ENCODE data around the gene RANBP2.
"Not testable (repeated sequence)": the region's sequence is repeated elsewhere in the genome, so short reads cannot be mapped to it uniquely, and the experiment has no call there.

The RANBP2 gene

GRCh38 chr2:108719149-108720044, at the start of gene RANBP2:
Gene RANBP2, plus strand, starts transcription at chr2:108719482. Its CDS starts 125 bp downstream, at chr2:108719607.
- DNase-seq, result peak; percentile 96

- not testable (repeated sequence) for DNase-seq
Observed at GRCh38 chr2:108670282-108670681, 49.0 kb upstream of the RANBP2 start.

GRCh38 chr2:108672200-108672805, 47.0 kb upstream of the RANBP2 start:
- DNase-seq, result not testable (repeated sequence)

DNA sequence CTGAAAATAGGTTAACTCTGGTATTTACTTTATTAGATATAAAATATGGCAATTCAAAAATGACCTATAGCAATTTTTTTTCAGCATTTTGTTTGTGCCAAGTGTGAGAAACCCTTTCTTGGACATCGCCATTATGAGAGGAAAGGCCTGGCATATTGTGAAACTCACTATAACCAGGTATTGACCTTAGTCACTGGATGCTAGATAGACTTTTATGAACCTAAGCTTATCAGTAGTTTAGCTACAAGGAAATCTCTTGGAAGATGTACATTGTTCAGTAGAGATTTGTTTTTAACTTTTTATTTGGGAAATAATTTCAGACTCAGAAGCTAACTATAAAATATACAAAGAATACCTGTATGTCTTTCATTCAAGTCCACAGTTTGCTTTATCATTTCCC, 42.8 kb upstream of the RANBP2 start:
- DNase-seq, result not testable (repeated sequence)

GRCh38 chr2:108677239-108677744, 42.0 kb upstream of the RANBP2 start:
- not testable (repeated sequence) for DNase-seq

DNA sequence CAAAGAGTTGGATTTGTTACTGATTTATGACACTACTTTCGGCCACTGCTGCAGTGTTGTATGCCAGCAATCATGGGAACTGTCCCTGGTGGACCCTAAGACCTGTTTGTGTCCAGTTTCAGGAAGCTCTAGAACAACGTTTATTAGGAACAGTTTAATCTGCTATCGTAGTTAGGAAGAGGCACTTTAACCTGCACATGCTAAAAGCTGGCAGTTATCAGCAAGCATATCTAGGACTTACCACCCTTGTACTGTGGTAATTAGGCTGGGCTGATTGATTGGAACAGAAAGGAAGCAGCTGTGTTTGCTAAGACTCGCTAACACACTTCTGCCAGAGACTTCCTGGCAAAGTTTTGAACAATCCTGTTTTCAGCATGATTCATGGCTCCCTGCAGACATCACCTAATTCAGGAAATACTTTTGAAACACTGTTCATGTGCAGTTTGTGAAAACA, 41.1 kb upstream of the RANBP2 start:
- DNase-seq, result not testable (repeated sequence)

DNA sequence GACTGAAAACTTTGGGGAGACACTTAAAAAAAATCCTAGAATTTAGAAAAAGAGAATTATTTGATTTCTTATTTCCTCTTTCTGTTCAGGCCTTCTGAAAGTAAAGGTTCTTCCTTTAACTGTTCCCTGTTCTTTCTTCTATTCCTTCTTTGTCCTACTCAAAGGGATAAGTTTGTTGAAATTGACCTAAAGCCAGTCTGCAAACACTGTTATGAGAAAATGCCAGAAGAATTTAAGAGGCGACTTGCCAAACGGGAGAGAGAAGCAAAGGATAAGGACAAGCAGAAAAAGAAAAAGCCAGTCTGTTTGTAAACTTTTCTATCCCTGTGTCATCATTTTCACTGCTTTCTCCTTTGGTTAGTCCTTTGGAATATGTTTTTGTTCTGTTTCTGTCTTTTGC, 38.5 kb upstream of the RANBP2 start:
- not testable (repeated sequence) for DNase-seq

GRCh38 chr2:108688818-108689756, 30.2 kb upstream of the RANBP2 start:
- DNase-seq, result not testable (repeated sequence)

GRCh38 chr2:108690001-108690400, 29.3 kb upstream of the RANBP2 start:
- DNase-seq, result not testable (repeated sequence)

DNA sequence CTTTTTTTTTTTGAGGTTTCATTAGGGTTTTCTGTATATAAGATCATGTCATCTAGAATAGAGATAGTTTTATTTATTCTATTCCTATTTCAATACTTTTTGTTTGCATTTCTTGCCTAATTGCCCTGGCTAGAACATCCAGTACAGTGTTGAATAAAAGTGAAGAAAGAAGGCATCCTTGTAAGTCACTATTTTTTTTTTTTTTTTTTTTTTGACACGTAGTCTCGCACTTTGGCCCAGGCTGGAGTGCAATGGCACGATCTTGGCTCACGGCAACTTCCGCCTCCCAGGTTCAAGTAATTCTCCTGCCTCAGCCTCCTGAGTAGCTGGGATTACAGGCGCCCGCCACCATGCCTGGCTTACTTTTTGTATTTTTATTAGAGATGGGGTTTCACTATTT, 27.8 kb upstream of the RANBP2 start:
- no peak for DNase-seq

DNA sequence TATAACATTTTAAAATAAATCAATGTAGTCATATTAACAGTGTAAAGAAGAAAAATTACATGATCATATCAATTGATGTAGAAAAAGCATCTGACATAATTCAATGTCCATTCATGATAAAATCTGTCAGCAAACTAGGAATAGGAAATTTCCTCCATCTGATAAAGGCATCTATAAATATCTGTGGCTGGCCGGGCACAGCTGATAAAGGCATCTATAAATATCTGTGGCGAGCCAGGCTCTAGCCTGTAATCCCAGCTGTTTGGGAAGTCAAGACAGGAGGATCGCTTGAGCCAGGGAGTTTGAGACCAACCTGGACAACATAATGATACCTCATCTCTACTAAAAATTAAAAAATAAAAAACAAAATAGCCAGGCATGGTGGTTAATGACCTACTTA, 18.1 kb upstream of the RANBP2 start:
- no peak for DNase-seq

DNA sequence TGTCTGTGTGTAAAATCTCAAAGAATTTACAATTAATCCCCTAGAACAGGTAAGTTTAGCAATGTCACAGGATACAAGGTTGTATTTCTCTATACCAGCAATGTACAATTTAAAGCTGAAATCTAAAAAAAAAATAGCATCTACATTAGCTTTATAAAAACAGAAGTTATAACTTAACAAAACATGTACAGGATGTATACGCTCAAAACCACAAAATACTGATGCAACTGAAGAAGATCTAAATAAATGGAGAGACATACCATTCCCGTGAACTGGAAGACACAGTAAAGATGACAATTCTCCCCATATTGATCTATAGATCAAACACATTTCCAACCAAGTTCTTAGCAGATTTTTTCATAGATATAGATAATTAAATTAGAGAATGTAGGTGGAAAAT, 17.5 kb upstream of the RANBP2 start:
- DNase-seq, result no peak

DNA sequence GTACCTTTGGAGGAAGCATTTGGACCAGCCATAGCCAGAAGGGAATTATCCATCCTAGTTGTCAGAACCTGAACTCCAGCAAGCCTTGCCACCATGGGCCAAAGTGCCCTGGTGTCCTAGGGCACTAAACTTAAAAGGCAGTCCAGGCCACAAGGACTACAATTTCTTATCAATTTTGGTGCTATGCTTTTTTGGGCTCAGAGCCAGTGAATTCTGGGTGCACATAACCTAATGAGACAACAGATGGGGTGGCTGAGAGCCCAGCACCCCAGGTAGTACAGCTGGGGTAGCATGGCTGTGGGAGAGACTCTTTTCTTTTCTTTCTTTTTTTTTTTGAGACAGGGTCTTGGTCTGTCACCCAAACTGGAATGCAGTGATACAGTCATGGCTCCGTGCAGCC, 14.4 kb upstream of the RANBP2 start:
- DNase-seq, result no peak

DNA sequence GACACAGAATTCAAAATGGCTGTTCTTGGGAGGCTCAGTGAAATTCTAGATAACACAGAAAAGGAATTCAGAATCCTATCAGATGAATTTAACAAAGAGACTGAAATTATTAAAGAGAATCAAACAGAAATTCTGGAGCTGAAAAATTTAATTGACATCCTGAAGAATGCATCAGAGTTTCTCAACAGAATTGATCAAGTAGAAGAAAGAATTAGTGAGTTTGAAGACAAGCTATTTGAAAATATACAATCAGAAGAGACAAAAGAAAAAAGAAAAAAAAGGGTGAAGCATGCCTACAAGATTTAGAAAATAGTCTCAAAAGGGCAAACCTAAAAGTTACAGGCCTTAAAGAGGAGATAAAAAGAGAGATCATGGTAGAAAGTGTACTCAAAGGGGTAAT, 12.0 kb upstream of the RANBP2 start:
- no peak for DNase-seq

DNA sequence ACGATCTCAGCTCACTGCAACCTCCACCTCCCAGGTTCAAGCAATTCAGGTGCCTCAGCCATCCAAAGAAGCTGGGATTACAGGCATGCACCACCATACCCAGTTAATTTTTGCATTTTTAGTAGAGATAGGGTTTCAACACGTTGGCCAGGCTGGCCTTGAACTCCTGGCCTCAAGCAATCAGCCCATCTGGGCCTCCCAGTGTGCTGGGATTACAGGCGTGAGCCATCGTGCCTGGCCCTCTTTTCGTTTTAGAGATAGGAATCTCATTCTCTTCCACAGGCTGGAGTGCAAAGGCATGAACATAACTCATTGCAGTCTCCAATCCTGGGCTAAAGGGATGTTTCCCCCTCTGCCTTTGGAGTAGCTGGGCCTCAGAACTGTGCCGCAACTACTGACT, 2.3 kb upstream of the RANBP2 start:
- not testable (repeated sequence) for DNase-seq

GRCh38 chr2:108726048-108726447, 6.8 kb downstream of the RANBP2 start:
- DNase-seq, result not testable (repeated sequence)

- DNase-seq, result not testable (repeated sequence)
Observed at GRCh38 chr2:108734656-108735055, 15.4 kb downstream of the RANBP2 start.

DNA sequence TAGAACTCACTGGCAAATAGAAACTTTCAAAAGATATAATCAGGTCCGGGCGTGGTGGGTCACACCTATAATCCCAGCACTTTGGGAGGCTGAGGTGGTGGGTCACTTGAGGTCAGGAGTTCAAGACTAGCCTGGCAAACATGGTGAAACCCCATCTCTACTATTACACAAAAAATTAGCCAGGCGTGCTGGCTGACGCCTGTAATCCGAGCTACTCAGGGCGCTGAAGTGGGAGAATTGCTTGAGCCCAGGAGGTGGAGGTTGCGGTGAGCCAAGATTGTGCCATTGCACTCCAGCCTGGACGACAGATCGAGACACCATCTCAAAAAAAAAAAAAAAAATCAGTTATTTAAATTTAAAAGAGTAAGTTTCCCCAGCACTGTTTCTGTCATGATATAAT, 38.7 kb downstream of the RANBP2 start:
- not testable (repeated sequence) for DNase-seq

- not testable (repeated sequence) for DNase-seq
Observed at GRCh38 chr2:108762618-108763017, 43.3 kb downstream of the RANBP2 start.

DNA sequence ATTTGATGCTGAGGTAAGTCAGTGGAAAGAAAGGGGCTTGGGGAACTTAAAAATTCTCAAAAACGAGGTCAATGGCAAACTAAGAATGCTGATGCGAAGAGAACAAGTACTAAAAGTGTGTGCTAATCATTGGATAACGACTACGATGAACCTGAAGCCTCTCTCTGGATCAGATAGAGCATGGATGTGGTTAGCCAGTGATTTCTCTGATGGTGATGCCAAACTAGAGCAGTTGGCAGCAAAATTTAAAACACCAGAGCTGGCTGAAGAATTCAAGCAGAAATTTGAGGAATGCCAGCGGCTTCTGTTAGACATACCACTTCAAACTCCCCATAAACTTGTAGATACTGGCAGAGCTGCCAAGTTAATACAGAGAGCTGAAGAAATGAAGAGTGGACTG, 47.4 kb downstream of the RANBP2 start:
- DNase-seq, result not testable (repeated sequence)

- DNase-seq, result not testable (repeated sequence)
Observed at GRCh38 chr2:108767859-108768258, 48.6 kb downstream of the RANBP2 start.

GRCh38 chr2:108776475-108776874, 57.2 kb downstream of the RANBP2 start:
- DNase-seq, result no peak

- no peak for DNase-seq
Observed at GRCh38 chr2:108778857-108779256, 59.6 kb downstream of the RANBP2 start.

All from midbrain (tissue), 1 donor.